Fibroblast of gingiva (primary cell): ENCODE data around the gene LHFPL6.
A peak's percentile ranks its signal among the peaks of the same experiment; 100 is the strongest.

Experiments used
- DNase-seq: peaks from one replicate; pipeline ENCODE4 v3.0.0-alpha.2; 2011; ENCODE audit warnings: low read depth

Gene LHFPL6

DNA sequence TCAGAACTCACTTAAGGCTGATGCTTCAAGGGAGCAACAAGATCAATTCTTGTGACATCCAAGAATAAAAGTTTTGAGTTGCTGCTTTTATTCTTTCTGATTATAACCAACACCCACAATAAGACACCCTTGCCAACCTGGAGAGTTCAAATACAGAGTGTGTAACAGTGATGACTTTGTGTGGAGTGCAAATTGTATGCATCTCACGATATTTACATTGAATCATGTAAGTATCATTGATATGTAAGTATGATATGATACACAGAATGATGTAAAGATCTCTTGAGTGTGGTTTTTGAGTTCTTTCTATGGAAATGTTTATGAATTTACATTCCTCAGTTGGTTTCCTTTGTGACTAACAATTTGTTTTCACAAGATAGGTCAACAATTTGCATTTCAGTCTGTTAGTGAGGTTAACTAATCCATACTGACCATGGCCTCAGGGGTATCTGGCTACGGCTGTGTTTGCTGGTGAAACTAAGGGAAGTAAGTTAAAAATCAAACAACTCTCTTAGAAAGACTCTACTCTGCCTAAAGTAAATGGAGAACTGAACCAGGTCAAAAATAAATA, 12.4 kb downstream of the LHFPL6 start:
- no peak for DNase-seq

DNA sequence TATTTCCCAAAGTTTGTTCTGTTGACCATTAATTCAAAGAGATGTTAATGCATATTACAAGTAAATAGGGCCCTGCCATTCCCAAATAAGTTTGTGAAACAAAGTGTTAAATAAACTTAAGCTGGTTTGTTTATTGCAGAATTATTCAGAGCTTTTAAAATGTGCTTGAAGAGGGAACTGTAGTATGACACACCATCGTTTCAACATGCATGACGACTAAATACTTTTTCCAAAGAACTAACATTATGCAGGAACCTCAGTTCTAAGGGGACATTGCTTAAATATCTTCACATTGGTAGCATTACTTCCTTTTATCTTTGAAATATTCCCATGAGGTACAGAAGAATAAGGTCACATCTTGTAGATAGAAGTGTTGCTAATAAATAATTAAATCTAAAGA, 14.6 kb downstream of the LHFPL6 start:
- DNase-seq = peak; percentile 25

DNA sequence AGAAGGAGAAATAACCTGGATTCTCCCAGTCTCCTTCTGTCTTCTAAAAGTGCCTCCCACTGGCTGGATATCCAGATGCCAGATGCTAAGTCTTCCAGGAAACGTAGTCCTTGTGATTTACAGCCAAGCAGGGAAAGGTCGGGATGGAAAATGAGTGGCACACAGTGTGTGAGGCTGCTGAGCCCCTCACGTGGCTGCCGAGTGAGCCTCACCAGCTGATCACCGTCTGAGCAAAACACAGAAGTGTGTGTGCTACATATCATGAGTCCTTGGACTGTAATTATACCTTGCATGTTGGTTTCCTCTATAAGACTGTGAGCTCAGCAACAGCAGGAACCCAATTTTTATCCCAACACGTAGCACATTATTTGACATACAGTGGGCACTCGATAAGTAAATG, 15.1 kb downstream of the LHFPL6 start:
- DNase-seq = no peak

DNA sequence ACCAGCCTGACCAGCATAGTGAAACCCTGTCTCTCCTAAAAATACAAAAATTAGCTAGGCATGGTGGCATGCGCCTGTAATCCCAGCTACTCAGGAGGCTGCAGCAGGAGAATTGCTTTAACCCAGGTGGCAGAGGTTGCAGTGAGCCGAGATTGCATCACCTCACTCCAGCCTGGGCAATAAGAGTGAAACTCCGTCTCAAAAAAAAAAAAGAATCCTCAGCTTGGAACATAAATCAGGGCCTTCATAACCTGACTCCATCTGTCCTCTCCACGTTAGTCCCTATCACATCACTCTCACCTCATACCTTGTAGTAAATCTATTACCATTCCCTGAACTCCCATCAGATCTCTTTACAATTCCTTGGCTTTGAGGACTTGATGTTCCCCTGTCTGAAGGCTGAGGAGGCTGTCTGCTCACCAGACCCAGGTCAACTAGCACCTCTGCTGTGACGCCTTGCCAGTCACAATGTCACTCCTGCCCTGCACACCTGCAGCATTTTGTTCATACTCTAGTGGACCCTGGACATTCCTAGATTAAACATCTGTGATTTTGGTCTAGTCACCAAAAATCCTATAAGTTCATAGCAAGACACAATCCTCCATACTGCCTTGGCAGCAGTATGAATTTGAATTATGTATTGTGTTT, 15.9 kb downstream of the LHFPL6 start:
- no peak for DNase-seq

DNA sequence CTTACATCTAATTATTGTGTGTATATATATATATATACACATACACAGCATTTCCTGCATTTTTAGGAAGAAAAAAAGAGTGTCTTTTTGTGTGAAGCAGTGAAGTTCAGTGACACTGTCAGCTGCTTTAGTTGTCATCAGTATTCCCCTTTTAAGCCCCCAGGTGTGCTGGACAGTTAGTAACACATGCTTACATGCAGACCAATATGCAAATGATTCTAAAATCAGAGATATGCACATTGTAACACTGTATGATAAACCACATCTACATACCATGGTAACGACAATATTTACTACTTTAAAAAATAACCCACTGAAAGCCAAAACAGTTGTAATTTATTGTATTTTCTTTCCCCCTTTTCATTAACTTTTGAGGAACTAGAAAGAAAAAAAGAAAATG, 16.8 kb downstream of the LHFPL6 start:
- no peak for DNase-seq

DNA sequence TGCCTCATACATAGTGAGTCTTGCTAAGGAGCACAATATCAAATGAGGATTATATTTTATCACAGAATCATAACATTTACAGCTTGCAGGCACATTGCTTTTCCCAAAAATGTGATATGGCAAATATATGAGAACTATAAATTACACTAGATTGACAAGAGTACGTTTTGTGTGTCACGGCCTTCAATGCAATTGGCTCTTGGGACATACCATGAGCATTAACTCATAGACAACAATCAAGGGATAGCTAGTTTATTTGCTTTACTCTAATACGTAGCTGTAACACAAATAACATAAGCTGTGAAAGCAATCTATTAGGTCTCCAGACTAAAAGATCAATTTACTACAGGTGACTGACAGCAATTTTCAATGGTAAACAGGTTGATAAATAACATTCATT, 17.8 kb downstream of the LHFPL6 start:
- no peak for DNase-seq

DNA sequence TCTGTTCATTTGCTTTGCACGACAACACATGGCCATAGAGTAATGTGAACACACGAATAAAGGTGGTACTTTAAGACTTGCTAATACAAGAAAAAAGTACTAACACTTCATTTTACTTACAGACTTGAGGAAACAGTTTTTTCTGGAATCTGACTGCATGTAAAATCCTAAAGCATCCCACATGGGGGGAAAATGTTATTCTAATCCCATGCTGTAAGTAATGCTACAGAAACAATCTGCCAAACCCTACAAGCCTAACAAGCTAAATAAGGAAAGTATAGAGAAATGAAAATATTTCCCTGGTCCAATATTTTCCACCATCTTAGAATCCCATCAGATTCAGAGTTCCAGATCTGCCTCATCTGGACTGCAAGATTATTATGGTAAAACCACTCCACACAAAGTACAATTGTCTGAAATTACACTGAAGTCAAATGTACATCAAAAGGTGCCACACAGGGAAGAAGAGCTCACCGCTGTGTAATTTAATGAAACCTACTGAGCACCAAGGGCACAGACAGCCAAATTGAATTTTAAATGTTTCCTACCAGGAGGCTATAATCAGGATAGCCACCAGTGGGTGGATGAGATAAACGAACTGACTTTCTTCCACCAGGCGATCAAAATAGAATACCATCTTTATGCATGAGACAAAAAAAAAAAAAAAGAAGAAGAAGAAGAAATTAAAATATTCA, 22.0 kb downstream of the LHFPL6 start:
- DNase-seq = no peak

DNA sequence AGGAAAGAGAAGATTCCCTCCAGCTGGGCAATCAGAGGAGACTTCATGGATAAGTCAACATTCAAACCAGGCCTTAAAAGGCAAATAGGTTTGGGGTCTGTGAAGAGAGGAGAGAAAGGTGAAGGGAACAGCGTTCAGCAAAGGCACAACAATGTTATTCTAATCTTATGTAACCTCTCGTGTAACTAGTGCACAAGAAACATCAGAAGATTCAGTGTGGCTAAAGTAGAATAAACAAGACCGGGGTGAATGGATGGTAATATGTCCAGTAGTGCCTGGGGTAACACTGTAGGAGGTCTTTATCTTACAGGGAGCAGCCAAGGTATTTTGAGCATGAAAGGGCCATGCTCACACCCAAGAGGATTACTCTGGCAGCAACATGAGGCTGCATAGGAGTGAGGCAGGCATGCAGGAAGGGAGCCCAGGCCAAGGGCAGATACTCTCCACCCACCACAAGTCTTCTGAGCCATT, 24.1 kb downstream of the LHFPL6 start:
- no peak for DNase-seq

DNA sequence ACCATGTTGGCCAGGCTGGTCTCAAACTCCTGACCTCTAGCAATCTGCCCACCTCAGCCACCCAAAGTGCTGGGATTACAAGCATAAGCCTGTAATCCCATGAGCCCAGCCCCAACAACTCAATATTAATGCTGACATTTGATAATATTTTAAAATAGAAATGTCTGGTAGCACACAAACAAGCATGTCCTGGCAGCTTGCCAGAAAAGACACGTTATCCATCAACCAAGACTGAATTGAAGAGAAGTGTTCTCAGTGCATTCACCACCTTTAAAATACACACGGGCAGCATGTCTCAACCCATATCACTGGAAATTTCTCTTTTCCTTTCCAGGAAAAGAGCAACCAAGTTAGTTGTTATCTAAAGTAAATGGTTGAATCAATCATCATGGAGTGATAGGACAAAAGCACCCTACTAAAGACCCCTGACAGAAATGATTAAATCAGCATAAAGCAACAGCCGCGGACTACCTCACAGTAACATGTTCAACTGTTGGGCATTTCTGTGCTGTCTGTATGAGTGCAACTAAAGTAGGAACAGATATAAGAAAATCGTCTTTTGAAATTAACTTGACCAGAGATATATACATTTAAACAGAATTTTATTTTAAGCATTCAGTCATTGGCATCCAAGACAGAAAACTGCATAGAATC, 25.0 kb downstream of the LHFPL6 start:
- no peak for DNase-seq

DNA sequence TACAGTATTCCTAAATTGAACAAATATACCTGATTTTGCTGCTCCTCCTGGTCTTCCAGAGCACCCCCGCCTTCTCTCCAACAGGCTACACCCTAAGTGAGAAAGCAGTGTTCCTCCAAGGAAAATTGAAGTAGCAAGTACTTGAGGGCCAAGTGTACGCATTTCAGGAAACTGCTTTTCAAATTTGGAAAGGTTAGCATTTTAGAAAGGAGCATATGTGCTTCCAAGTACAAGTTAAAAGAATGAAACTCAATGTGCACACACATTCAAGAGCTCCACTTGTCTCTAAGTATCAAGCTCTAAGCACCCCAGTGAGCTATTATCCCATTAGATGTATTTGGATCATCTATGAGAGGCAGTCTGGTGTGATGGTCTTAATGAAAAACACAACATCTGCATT, 25.8 kb downstream of the LHFPL6 start:
- DNase-seq = no peak

DNA sequence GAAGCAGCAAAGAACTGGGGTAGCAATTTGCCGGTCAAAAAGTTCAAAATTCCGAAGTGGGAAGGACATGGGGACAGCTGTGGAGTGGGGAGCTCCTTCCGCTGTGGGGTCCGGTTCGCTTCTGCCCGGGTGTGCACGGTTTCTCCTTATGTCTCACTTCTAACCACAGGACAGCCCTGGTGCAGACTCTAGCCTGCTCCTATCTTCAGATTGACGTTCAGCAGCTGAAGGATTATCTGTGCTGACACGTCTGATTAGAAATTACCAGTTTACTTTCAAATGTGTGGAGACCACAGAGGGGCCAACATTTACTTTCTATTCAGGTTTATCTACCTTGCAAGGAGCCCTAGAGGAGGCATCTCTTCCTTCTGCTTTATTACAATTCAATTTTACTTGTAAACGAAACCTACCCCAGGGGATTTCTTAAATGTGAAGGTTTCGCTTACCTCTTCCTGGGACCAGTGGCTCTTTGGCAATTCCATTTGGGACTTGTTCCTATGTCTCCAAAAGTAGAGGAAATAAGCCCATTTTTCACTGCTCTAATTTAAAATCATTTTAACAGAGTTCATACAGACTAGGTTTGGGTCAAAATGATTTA, 27.3 kb downstream of the LHFPL6 start:
- DNase-seq = no peak

DNA sequence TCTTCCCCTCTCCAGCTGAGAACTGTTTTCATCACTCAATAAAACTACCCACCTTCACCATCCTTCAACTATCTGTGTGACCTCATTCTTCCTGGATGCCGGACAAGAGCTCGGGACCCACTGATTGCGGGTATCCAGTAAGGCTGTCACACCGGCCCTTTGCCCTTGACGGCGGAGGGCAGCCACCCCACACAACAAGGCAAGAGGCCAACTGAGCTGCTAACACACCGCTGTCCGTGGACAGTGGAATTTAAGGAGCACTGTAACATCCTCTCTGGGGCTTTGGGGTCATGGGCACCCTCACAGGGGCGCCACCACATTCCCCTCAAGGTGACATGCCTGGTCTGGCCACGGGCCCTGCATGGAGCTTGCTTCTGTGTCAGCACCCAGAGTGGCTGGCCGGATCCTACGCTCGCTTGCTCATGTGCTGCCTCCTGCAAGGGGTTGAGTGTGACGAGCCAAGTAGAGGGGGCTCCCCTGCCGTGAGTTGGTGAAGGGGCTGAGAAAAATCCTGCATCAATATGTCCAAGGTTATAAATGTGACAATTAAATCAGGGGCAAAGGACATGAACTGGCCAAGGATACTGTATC, 31.4 kb downstream of the LHFPL6 start:
- no peak for DNase-seq

DNA sequence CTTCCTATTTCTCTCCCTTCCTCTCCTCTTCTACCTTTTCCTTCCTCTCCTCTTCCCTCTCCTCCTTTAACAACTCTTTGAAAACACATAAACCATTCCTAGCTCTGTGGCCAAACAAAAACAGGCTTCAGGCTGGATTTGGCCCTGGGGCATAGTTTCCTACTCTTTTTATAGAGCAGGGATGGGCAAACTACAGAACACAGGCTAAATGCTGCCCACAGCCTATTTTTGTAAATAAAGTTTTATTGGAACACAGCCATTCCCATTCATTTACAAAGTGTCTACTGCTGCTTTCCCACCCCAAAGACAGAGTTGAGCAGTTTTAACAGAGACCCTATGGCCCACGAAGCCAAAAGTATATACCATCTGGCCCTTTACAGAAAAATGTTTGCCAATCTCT, 35.4 kb downstream of the LHFPL6 start:
- no peak for DNase-seq

DNA sequence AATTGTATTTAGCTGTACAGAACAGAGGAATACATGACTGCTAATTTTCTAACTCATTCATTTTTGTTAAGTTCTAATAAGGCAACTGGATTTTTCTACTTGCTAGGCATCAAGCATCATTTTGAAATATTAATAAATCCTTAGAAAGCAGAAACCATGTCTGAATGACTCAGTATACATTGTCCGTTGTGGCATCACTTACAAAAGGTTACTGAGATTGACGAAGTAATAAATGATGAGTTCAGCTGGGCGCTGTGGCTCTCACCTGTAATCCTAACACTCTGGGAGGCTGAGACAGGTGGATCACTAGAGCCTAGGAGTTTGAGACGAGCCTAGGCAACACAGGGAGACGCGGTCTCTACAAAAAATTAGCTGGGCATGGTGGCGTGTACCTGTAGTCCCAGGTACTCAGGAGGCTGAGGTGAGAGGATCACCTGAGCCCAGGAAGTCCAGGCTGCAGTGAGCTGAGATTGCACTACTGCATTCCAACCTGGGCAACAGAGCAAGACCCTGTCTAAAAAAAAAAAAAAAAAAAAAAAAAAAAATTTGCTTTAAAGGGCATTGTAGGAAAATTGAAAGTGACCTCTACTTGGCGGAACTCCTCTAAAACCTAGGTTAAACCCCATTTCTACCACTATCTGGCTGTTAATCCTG, 36.6 kb downstream of the LHFPL6 start:
- DNase-seq = no peak

DNA sequence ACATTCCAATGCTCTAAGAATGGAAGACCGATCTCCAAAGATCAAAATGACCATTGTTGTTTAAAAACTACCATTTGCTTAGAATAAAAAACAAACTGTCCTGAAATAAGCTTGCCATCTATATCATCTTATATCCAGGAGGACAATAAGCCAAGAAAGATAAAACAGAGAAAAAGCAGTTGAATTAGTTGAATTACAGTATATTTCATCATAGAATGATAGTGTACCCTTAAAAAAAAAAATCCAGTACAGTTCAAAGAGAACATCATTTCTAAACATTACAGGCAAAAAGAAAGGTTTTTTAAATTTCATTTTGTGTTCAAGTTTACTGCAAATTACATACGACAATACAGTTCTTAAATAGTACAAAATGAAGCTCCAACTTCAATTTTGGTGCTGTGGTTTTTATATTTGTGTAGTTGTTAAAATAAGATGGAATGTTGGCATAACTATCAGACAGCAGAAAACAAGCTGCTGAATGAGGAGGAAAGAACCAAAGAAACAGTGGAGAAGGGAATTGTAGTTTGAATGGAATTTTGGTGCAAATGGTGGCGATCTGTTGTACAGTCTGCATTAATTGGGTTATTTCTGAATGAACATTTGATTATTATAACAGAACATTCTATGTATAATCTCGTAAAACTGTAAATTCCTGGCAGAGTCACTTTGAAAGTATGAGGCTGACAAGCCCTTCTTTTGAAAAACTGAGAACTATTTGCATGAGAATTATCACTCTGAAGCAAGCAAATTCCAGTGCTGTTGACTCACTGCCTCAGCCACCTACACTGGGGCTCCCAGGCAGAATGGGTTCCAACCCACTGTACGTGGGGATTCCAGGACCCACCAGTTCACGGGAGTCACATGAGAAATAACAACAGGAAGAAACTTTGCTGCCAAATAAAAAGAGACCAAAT, 37.7 kb downstream of the LHFPL6 start:
- peak; percentile 76 for DNase-seq

DNA sequence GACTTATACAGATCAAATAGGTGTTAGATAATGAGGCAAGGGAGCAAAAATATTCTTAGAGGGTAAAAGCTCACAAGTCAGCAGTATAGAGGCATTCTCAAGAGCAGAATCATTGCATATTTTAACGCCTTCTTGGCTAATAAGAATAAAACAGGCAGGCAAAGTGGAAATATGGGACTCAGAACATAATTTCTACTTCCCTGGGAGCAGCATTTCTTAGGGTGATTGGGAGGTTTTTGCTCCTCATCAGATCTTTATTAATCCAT, 39.6 kb downstream of the LHFPL6 start:
- DNase-seq = no peak

DNA sequence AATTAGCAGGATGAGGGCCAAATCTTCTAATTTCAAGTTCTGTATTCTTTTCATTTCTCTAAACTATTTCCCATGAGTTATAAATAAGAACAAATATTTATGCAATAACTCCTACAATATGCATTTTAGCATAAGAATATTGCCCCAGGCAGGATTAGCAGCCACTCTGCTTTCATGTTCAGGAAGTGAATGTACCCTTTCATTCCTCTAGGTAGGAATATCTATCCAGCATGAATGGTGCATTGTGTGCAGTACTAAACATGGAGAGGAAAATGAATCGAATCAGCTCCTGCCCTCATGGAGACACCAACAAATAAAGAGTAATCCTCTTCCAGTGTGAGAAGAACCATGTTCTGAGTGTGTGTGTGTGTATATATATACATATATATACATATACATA, 41.0 kb downstream of the LHFPL6 start:
- DNase-seq = no peak

DNA sequence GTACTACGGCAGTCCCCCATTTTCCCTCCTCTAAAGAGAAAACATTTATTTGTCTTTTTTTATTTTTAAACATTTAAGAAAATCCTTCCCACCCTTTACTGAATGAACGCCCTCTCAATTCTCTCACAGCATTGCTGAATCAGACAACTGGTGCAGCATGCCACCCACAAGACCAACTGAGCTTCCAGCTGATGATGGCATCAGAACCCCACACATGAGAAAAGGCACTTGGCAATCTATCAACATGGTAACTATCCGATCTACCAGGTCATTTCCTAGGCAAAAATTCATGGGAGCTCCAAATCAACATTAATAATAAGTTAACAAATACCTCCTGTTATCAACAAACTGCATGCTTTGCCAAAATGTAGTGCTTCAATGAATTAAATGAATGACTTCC, 43.1 kb downstream of the LHFPL6 start:
- DNase-seq = no peak

DNA sequence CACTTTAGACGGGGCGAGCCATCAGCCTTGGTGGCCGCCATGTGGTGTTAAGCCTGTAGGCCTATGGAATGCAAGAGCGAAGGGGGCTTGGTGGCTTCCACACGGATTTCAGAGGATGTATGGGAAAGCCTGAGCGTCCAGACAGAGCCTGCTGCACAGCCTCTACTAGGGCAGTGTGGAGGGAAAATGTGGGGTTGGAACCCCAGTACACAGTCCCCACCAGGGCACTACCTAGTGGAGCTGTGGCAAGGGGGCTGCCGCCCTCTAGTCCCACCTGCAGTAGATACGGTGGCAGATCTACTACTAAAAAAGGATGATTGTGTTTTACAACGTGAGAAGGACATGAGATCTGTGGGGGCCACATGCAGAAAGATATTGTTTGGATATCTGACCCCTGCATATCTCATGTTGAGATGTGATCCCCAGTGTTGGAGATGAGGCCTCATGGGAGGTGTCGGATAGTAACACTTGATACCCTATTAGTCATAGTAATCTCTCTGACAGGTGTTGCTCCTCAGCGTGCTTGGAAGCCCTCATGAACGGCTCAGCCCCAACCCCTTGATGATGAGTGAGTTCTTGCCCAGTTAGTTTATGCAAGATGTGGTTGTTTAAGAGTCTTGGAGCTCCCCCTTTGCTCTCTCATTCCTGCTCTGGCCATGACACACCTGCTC, 45.6 kb downstream of the LHFPL6 start:
- no peak for DNase-seq

DNA sequence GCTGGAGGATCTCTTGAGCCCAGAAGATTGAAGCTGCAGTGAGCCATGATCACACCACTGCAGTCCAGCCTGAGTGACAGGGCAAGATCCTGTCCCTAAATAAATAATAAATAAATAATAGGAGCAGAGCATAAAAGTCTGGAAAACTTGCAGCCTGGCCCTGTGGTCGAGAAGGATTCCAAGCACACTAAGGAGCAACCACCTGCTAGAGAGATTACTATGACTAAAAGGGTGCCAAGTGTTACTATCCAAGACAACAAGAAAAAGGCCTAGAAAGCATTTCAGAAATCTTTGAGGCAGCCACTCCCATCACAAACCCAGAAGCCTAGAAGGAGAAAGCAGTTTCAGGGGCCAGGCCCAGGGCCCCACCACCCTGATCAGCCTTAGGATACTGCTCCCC, 46.1 kb downstream of the LHFPL6 start:
- no peak for DNase-seq
